Uterus (tissue), 2 donors: ENCODE data around the gene TSSK6.

Experiments
- CTCF ChIP-seq, 4 experiments: fragments of 200-600 bp in 2 of 4; fragments of 450-650 bp in 2 of 4; sonication (generic) in 2 of 4; IDR thresholded peaks; one replicate each; pipeline ENCODE4 v1.5.1; 2016 to 2019; ENCODE audit warnings: antibody characterized with exemption in 4 of 4, mild to moderate bottlenecking in 2 of 4, moderate library complexity in 1 of 4
- POLR2A ChIP-seq, 2 donors: fragments of 450-650 bp; IDR thresholded peaks; one replicate each; pipeline ENCODE4 v1.6.1; 2016; ENCODE audit warnings: antibody characterized with exemption in 2 of 2, mild to moderate bottlenecking in 1 of 2, moderate library complexity in 1 of 2

DNA sequence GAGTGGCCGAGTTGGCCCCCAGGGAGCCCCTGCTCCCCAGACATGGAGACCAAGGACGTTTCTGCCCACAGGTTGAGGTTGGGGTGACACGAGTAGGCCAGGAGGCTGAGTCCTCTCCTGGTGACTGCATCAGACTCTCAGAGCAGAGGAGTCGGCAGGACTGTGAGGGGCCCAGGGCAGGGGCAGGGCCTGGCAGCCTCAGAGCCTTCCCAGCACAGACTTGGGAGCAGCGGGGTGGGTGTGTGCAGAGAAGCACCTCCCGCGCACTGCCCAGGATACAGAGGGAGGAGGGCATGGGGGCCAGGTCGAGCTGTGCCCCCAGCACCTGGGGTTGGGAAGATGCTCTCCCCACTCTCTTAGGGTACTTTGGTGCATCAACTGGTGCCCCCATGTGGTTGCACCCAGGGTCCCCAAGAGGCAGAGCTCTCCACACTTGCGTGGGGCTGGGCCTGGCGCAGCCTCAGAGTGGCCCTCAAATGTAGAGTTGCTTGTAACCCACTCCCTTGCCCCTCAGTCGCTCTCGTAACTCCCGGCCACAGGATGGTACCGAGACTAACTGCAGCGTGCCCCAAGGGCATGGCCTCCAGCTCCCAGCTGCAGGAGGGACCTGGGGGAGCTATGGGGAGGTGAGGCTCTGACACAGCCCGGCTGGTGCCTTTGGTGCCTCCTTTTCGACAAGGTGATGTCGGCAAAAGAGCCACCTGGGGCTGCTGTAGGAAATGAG, 15.9 kb downstream of the TSSK6 start:
- TF ChIP-seq CTCF (IDR thresholded peaks at IDR 0.05) = no peak
- TF ChIP-seq POLR2A (IDR thresholded peaks at IDR 0.05) = no peak
